Neural cell (in vitro differentiated cells): ENCODE data around the gene ATP23.

Experiments used
- EP300 ChIP-seq: fragments of 450-650 bp; conservative IDR thresholded peaks from 2 replicates; pipeline ENCODE4 v1.6.1; 2014; ENCODE audit warnings: antibody characterized with exemption, mild to moderate bottlenecking, moderate library complexity; ENCODE audit not compliant: poor library complexity, severe bottlenecking
- EZH2 ChIP-seq: fragments of 200-600, 300-800 bp; shearing (Covaris generic), sonication (generic); IDR thresholded peaks from 2 replicates; pipeline ENCODE4 v1.6.1; 2014; ENCODE audit warnings: antibody characterized with exemption, low read length, borderline replicate concordance, mild to moderate bottlenecking; ENCODE audit not compliant: insufficient read depth, poor library complexity, severe bottlenecking
- MXI1 ChIP-seq: fragments of 450-650 bp; conservative IDR thresholded peaks from 2 replicates; pipeline ENCODE4 v1.6.1; 2014; ENCODE audit warnings: antibody characterized with exemption, mild to moderate bottlenecking; ENCODE audit not compliant: poor library complexity, severe bottlenecking
- POLR2AphosphoS5 ChIP-seq: IDR thresholded peaks from 2 replicates; pipeline ENCODE4 v1.6.1; 2012
- RAD21 ChIP-seq: fragments of 450-650 bp; conservative IDR thresholded peaks from 2 replicates; pipeline ENCODE4 v1.6.1; 2014; ENCODE audit warnings: antibody characterized with exemption, mild to moderate bottlenecking, moderate library complexity
- SMC3 ChIP-seq: fragments of 450-650 bp; conservative IDR thresholded peaks from 2 replicates; pipeline ENCODE4 v1.6.1; 2014; ENCODE audit warnings: antibody characterized with exemption, mild to moderate bottlenecking, moderate library complexity; ENCODE audit not compliant: poor library complexity
- TAF1 ChIP-seq: IDR thresholded peaks from 2 replicates; pipeline ENCODE4 v1.6.1; 2012; ENCODE audit warnings: low read depth
- TF ChIP-seq, protein P1 (sequence below): fragments of 450-650 bp; IDR thresholded peaks from 2 replicates; pipeline ENCODE4 v1.5.1; 2014; ENCODE audit warnings: antibody characterized with exemption, mild to moderate bottlenecking, moderate library complexity; ENCODE audit not compliant: poor library complexity, severe bottlenecking
- TF ChIP-seq, protein P2 (sequence below): IDR thresholded peaks from 2 replicates; pipeline ENCODE4 v1.6.1; 2012; ENCODE audit warnings: borderline replicate concordance

- TF ChIP-seq TAF1, result no peak
- TF ChIP-seq, protein P1, sequence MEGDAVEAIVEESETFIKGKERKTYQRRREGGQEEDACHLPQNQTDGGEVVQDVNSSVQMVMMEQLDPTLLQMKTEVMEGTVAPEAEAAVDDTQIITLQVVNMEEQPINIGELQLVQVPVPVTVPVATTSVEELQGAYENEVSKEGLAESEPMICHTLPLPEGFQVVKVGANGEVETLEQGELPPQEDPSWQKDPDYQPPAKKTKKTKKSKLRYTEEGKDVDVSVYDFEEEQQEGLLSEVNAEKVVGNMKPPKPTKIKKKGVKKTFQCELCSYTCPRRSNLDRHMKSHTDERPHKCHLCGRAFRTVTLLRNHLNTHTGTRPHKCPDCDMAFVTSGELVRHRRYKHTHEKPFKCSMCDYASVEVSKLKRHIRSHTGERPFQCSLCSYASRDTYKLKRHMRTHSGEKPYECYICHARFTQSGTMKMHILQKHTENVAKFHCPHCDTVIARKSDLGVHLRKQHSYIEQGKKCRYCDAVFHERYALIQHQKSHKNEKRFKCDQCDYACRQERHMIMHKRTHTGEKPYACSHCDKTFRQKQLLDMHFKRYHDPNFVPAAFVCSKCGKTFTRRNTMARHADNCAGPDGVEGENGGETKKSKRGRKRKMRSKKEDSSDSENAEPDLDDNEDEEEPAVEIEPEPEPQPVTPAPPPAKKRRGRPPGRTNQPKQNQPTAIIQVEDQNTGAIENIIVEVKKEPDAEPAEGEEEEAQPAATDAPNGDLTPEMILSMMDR, result no peak
- no peak for TF ChIP-seq POLR2AphosphoS5
- TF ChIP-seq, protein P2, sequence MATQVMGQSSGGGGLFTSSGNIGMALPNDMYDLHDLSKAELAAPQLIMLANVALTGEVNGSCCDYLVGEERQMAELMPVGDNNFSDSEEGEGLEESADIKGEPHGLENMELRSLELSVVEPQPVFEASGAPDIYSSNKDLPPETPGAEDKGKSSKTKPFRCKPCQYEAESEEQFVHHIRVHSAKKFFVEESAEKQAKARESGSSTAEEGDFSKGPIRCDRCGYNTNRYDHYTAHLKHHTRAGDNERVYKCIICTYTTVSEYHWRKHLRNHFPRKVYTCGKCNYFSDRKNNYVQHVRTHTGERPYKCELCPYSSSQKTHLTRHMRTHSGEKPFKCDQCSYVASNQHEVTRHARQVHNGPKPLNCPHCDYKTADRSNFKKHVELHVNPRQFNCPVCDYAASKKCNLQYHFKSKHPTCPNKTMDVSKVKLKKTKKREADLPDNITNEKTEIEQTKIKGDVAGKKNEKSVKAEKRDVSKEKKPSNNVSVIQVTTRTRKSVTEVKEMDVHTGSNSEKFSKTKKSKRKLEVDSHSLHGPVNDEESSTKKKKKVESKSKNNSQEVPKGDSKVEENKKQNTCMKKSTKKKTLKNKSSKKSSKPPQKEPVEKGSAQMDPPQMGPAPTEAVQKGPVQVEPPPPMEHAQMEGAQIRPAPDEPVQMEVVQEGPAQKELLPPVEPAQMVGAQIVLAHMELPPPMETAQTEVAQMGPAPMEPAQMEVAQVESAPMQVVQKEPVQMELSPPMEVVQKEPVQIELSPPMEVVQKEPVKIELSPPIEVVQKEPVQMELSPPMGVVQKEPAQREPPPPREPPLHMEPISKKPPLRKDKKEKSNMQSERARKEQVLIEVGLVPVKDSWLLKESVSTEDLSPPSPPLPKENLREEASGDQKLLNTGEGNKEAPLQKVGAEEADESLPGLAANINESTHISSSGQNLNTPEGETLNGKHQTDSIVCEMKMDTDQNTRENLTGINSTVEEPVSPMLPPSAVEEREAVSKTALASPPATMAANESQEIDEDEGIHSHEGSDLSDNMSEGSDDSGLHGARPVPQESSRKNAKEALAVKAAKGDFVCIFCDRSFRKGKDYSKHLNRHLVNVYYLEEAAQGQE, result no peak
- TF ChIP-seq MXI1, result no peak
- TF ChIP-seq EP300, result no peak
- TF ChIP-seq EZH2, result no peak
- TF ChIP-seq RAD21, result no peak
- no peak for TF ChIP-seq SMC3
Measured at GRCh38 chr12:57897286-57897974, 43.9 kb upstream of the ATP23 start.
